H9 (cell line): ENCODE data around the gene CYS1. TPM values are rescaled to one million over a fixed set of nuclear protein-coding genes. Genes with fewer than 3 reads are reported as not detected.

Source experiments
- DNase-seq: peaks from one replicate; pipeline ENCODE4 v3.0.0-alpha.2; 2017
- H2AFZ ChIP-seq: one replicate; pipeline ENCODE4 v1.6.1; 2013; ENCODE audit warnings: mild to moderate bottlenecking, low read length, control low read depth, moderate library complexity
- H2AK5ac ChIP-seq: 2 replicates; pipeline ENCODE4 v1.6.1; 2013; ENCODE audit warnings: low read length, control low read depth, mixed read lengths; ENCODE audit not compliant: insufficient read length
- H2BK120ac ChIP-seq: one replicate; pipeline ENCODE4 v1.6.1; 2013; ENCODE audit warnings: low read depth, mild to moderate bottlenecking, low read length, control low read depth, inconsistent platforms; ENCODE audit not compliant: poor library complexity, severe bottlenecking
- H2BK12ac ChIP-seq: 2 replicates; pipeline ENCODE4 v1.6.1; 2013; ENCODE audit warnings: low read length, control low read depth, mixed read lengths, low read depth; ENCODE audit not compliant: insufficient read length
- H2BK15ac ChIP-seq: 2 replicates; pipeline ENCODE4 v1.6.1; 2013; ENCODE audit warnings: low read depth, low read length, control low read depth
- H2BK20ac ChIP-seq: one replicate; pipeline ENCODE4 v1.6.1; 2013; ENCODE audit warnings: low read depth, mild to moderate bottlenecking, low read length, control low read depth, inconsistent platforms; ENCODE audit not compliant: poor library complexity, severe bottlenecking
- H2BK5ac ChIP-seq: 2 replicates; pipeline ENCODE4 v1.6.1; 2013; ENCODE audit warnings: low read length, control low read depth, mixed read lengths; ENCODE audit not compliant: insufficient read length
- H3K14ac ChIP-seq: 2 replicates; pipeline ENCODE4 v1.6.1; 2013; ENCODE audit warnings: low read length, control low read depth; ENCODE audit not compliant: insufficient read depth
- H3K18ac ChIP-seq: 2 replicates; pipeline ENCODE4 v1.6.1; 2013; ENCODE audit warnings: low read depth, mild to moderate bottlenecking, mixed read lengths, low read length, control low read depth; ENCODE audit not compliant: insufficient read length
- H3K23ac ChIP-seq: 2 replicates; pipeline ENCODE4 v1.6.1; 2013; ENCODE audit warnings: low read length, control low read depth, mixed read lengths, low read depth; ENCODE audit not compliant: insufficient read length
- H3K23me2 ChIP-seq: 2 replicates; pipeline ENCODE4 v1.6.1; 2013; ENCODE audit warnings: low read depth, mild to moderate bottlenecking, mixed read lengths, low read length, control low read depth; ENCODE audit not compliant: insufficient read length, poor library complexity, severe bottlenecking
- H3K27ac ChIP-seq: 2 replicates; pipeline ENCODE4 v1.5.1; 2013; ENCODE audit warnings: low read length, control low read depth, mixed read lengths, low read depth; ENCODE audit not compliant: insufficient read length
- H3K27me3 ChIP-seq: 2 replicates; pipeline ENCODE4 v1.6.1; 2013; ENCODE audit warnings: low read length, control low read depth, inconsistent platforms; ENCODE audit not compliant: insufficient read depth
- H3K4ac ChIP-seq: 2 replicates; pipeline ENCODE4 v1.6.1; 2013; ENCODE audit warnings: low read depth, mild to moderate bottlenecking, control low read depth, inconsistent platforms, low read length, moderate library complexity
- H3K4me1 ChIP-seq: 2 replicates; pipeline ENCODE4 v1.6.1; 2013; ENCODE audit warnings: low read length, control low read depth, inconsistent platforms; ENCODE audit not compliant: insufficient read depth
- H3K4me2 ChIP-seq: 2 replicates; pipeline ENCODE4 v1.6.1; 2013; ENCODE audit warnings: low read length, control low read depth, mixed read lengths; ENCODE audit not compliant: insufficient read length, insufficient read depth
- H3K56ac ChIP-seq: 2 replicates; pipeline ENCODE4 v1.6.1; 2013; ENCODE audit warnings: low read depth, mild to moderate bottlenecking, mixed read lengths, low read length, control low read depth; ENCODE audit not compliant: insufficient read length
- H3K79me1 ChIP-seq: 2 replicates; pipeline ENCODE4 v1.6.1; 2013; ENCODE audit warnings: low read depth, mild to moderate bottlenecking, moderate library complexity, low read length, control low read depth, inconsistent platforms; ENCODE audit not compliant: insufficient read depth, poor library complexity, severe bottlenecking
- H3K79me2 ChIP-seq: 2 replicates; pipeline ENCODE4 v1.6.1; 2013; ENCODE audit warnings: low read length, control low read depth, inconsistent platforms; ENCODE audit not compliant: insufficient read depth
- H3K9ac ChIP-seq: 2 replicates; pipeline ENCODE4 v1.6.1; 2013; ENCODE audit warnings: low read length, control low read depth, mixed read lengths; ENCODE audit not compliant: insufficient read length; ENCODE audit errors: extremely low read depth
- H3K9me3 ChIP-seq: one replicate; pipeline ENCODE4 v1.6.1; 2013; ENCODE audit warnings: low read depth, low read length, inconsistent platforms; ENCODE audit not compliant: control insufficient read depth
- H3T11ph ChIP-seq: one replicate; pipeline ENCODE4 v1.6.1; 2013; ENCODE audit warnings: mild to moderate bottlenecking, low read length, control low read depth, inconsistent platforms
- H4K20me1 ChIP-seq: one replicate; pipeline ENCODE4 v1.6.1; 2013; ENCODE audit not compliant: control insufficient read depth, insufficient read length, insufficient read depth
- H4K5ac ChIP-seq: 2 replicates; pipeline ENCODE4 v1.6.1; 2013; ENCODE audit warnings: low read depth, mild to moderate bottlenecking, mixed read lengths, low read length, control low read depth; ENCODE audit not compliant: insufficient read length
- H4K8ac ChIP-seq: replicated peaks from 2 replicates; pipeline ENCODE4 v1.6.1; 2013; ENCODE audit warnings: low read length, control low read depth, mixed read lengths, low read depth; ENCODE audit not compliant: insufficient read length
- H4K91ac ChIP-seq: 2 replicates; pipeline ENCODE4 v1.6.1; 2013; ENCODE audit warnings: low read depth, mild to moderate bottlenecking, moderate library complexity, mixed read lengths, low read length, control low read depth; ENCODE audit not compliant: insufficient read length
- H3K27ac Mint-ChIP-seq, 3 experiments: 2 replicates in 2 of 3; 3 replicates in 1 of 3; pipeline ENCODE4 v1.8.0; 2020 to 2021; ENCODE audit warnings: mixed read lengths in 3 of 3, mild to moderate bottlenecking in 1 of 3, moderate library complexity in 1 of 3
- H3K27me3 Mint-ChIP-seq: 2 replicates; pipeline ENCODE4 v1.8.0; 2021; ENCODE audit warnings: low read depth, mild to moderate bottlenecking, moderate library complexity, mixed read lengths
- H3K36me3 Mint-ChIP-seq, 3 experiments: 2 replicates in 2 of 3; 3 replicates in 1 of 3; pipeline ENCODE4 v1.8.0; 2020 to 2021; ENCODE audit warnings: low read depth in 3 of 3, mixed read lengths in 3 of 3; ENCODE audit not compliant: insufficient read depth in 1 of 3
- H3K4me1 Mint-ChIP-seq, 2 experiments: 2 replicates each; pipeline ENCODE4 v1.8.0; 2020; ENCODE audit warnings: mixed read lengths in 2 of 2
- H3K4me3 Mint-ChIP-seq, 2 experiments: 2 replicates in 1 of 2; 3 replicates in 1 of 2; pipeline ENCODE4 v1.8.0; 2020 to 2021; ENCODE audit warnings: mild to moderate bottlenecking in 2 of 2, mixed read lengths in 2 of 2, moderate library complexity in 1 of 2
- H3K9me3 Mint-ChIP-seq, 2 experiments: 2 replicates in 1 of 2; 3 replicates in 1 of 2; pipeline ENCODE4 v1.8.0; 2020; ENCODE audit warnings: mild to moderate bottlenecking in 2 of 2, mixed read lengths in 2 of 2, moderate library complexity in 1 of 2
- WGBS: extraction: QIAGEN DNeasy Blood & Tissue Kit; methylation state at CpG from one replicate; pipeline ENCODE4 v1.1.7; 2013; ENCODE audit warnings: missing lambda C conversion rate, low lambda C conversion rate, mixed read lengths; ENCODE audit not compliant: insufficient read length; ENCODE audit errors: extremely low coverage; 5-methylcytosine and 5-hydroxymethylcytosine counted together
- total RNA-seq: library from RNA; stranded (reverse); gene quantifications from 2 replicates; pipeline ENCODE4 v1.2.1, GENCODE V29; 2021
- TF ChIP-seq, protein P1 (sequence below): fragments of 200-600 bp; sonication (generic); conservative IDR thresholded peaks from 3 replicates; pipeline ENCODE4 v1.8.0; 2021; ENCODE audit warnings: antibody characterized with exemption, mild to moderate bottlenecking

CYS1 gene
- total RNA-seq, 1 experiment from 2014 or later, result 0.35 TPM

DNA sequence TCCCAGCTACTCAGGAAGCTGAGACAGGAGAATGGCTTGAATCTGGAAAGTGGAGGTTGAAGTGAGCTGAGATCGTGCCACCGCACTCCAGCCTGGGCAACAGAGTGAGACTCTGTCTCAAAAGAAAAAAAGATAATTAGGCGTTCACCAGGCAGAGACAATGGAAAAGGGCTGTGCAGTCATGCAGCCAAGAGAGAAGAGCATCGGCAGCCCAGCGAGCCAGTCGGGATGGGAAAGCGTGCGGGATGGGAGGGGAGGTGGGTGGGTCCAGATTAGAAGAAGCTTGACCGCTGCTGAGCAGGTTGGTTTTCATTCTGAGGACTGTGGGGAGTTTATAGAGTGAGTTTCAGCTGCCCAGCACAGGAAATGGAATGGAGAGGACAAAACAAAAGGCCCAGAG is 15.0 kb upstream of the CYS1 start:
- H3K27ac Mint-ChIP-seq, result no peak overlapping the region; a peak in 1 of 7 replicates
- Histone ChIP-seq H2BK12ac (no peak overlapping the region), H3K9ac (no peak overlapping the region), H3K4ac (no peak overlapping the region), H3K4me1 (no peaks in the 10 kb centered on the region), H2BK5ac (no peak overlapping the region), H3K23me2 (no peaks in the 10 kb centered on the region), H3K27ac (no peak overlapping the region), H3K79me2 (no peaks in the 10 kb centered on the region), H4K20me1 (no peaks in the 10 kb centered on the region), H3K27me3 (no peaks in the 10 kb centered on the region), H4K8ac (no peak overlapping the region), H3K18ac (no peak overlapping the region), H2BK20ac (no peak overlapping the region), H3K56ac (no peak overlapping the region), H2AFZ (no peak overlapping the region), H2BK120ac (no peak overlapping the region), H4K91ac (no peak overlapping the region), H2AK5ac (no peak overlapping the region), H3K14ac (no peak overlapping the region), H3T11ph (no peak overlapping the region), H3K79me1 (no peaks in the 10 kb centered on the region), H2BK15ac (no peak overlapping the region), H3K9me3 (no peaks in the 10 kb centered on the region), H3K23ac (no peak overlapping the region), H4K5ac (no peak overlapping the region), H3K4me2 (no peak overlapping the region)
- peak overlapping the region in 1 of 2 experiments; percentile 60; a peak in 1 of 5 replicates for H3K4me3 Mint-ChIP-seq
- H3K4me1 Mint-ChIP-seq, result peaks cover 18 to 27% of the 10 kb centered on the region in 2 experiments
- WGBS, result no CpG with 5 or more reads among the region's 9 CpGs
- H3K27me3 Mint-ChIP-seq, result peaks cover 11% of the 10 kb centered on the region
- TF ChIP-seq, protein P1, sequence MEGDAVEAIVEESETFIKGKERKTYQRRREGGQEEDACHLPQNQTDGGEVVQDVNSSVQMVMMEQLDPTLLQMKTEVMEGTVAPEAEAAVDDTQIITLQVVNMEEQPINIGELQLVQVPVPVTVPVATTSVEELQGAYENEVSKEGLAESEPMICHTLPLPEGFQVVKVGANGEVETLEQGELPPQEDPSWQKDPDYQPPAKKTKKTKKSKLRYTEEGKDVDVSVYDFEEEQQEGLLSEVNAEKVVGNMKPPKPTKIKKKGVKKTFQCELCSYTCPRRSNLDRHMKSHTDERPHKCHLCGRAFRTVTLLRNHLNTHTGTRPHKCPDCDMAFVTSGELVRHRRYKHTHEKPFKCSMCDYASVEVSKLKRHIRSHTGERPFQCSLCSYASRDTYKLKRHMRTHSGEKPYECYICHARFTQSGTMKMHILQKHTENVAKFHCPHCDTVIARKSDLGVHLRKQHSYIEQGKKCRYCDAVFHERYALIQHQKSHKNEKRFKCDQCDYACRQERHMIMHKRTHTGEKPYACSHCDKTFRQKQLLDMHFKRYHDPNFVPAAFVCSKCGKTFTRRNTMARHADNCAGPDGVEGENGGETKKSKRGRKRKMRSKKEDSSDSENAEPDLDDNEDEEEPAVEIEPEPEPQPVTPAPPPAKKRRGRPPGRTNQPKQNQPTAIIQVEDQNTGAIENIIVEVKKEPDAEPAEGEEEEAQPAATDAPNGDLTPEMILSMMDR, result no peak
- peaks cover 0 to 2% (median 0%) of the 10 kb centered on the region in 3 experiments; a peak in 1 of 7 replicates for H3K36me3 Mint-ChIP-seq
- DNase-seq, result no peak
- no peaks in the 10 kb centered on the region; a peak in 1 of 5 replicates for H3K9me3 Mint-ChIP-seq
